NT2/D1 (cell line): ENCODE results near the gene LAMC3.

ENCODE experiments used
- SUZ12 ChIP-seq: IDR thresholded peaks from 2 replicates; pipeline ENCODE4 v1.6.1; 2011; ENCODE audit not compliant: insufficient read length, insufficient read depth; ENCODE audit errors: extremely low read depth
- YY1 ChIP-seq: IDR thresholded peaks from 2 replicates; pipeline ENCODE4 v1.6.1; 2011; ENCODE audit not compliant: insufficient read length, insufficient read depth

DNA sequence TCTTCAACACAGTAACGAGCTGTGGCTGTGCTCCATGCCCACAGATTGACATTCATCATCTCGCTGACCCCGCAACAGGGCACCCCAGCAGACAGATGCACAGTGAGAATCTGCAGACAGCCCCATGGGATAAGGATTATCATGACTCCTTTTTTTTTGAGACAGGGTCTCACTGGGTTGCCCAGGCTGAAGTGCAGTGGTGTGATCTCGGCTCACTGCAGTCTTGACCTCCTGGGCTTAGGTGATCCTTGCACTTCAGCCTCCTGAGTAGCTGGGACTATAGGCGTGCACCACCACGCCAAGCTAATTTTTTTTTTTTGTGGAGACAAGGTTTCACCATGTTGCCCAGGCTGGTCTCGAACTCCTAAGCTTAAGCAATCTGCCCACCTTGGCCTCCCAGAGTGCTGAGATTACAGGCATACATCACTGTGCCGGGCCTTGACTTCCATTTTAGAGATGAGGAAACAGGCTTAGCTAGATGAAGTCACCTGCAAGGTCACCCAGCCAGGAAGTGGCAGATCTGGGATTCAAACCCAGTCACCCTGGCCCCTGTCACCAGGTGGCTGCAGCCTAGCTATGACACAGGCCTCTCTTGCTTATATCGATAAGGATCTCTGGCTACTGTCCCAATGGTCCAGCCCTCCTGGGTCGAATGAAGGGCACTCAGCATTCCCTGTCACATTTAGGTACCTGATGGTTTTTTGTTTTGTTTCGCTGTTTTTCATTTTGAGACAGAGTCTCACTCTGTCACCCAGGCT lies 92.4 kb downstream of the LAMC3 start:
- TF ChIP-seq YY1: no peak
- no peak for TF ChIP-seq SUZ12
